Panc1 (cell line): ENCODE measurements around the gene STIP1. TPM values are rescaled to one million over a fixed set of nuclear protein-coding genes. Genes with fewer than 3 reads are reported as not detected.

Experiments
- ATAC-seq: fragments of 200-7000 bp; cut with Tn5 transposase; 2 replicates; pipeline ENCODE4 v1.9.1; 2020; ENCODE audit warnings: mild to moderate bottlenecking, moderate library complexity
- BruUV-seq: library from RNA; stranded (reverse); fragments of 400-500 nt; replicated peaks from 2 replicates; lab custom pipeline; 2021; lab: Mats Ljungman, UMichigan
- CTCF ChIA-PET: fragments of 300-600 bp; sonication (Branson Sonifier 250); formaldehyde crosslinking; loops from one replicate; lab custom pipeline; 2022; ENCODE audit warnings: antibody characterized with exemption; lab: Charles Lee
- POLR2A ChIA-PET: fragments of 300-600 bp; sonication (Branson Sonifier 250); formaldehyde crosslinking; loops from one replicate; lab custom pipeline; 2022; ENCODE audit warnings: antibody characterized with exemption; lab: Charles Lee
- DNase-seq: peaks from one replicate; pipeline ENCODE4 v3.0.0-alpha.2; 2010; ENCODE audit warnings: low read depth, low spot score
- H3K27ac ChIP-seq: 2 replicates; pipeline ENCODE4 v1.5.1; 2011; ENCODE audit warnings: mild to moderate bottlenecking, low read length, inconsistent platforms
- H3K27me3 ChIP-seq: fragments of 200-500 bp; sonication (Bioruptor generic); 2 replicates; pipeline ENCODE4 v1.6.0; 2014; ENCODE audit warnings: low read length, inconsistent platforms; ENCODE audit not compliant: control insufficient read depth, insufficient read depth
- H3K36me3 ChIP-seq: fragments of 200-500 bp; sonication (Bioruptor generic); 2 replicates; pipeline ENCODE4 v1.5.1; 2014; ENCODE audit warnings: inconsistent platforms, mild to moderate bottlenecking, low read length, moderate library complexity; ENCODE audit not compliant: control insufficient read depth, insufficient read depth
- H3K4me1 ChIP-seq: 2 replicates; pipeline ENCODE4 v1.5.1; 2011; ENCODE audit warnings: inconsistent platforms, mild to moderate bottlenecking, low read length, moderate library complexity; ENCODE audit not compliant: control insufficient read depth, insufficient read depth
- H3K4me3 ChIP-seq, 2 experiments: 2 replicates each; pipeline ENCODE4 v1.5.1; 2011 to 2012; ENCODE audit warnings: low read depth in 2 of 2, low read length in 2 of 2, mild to moderate bottlenecking in 2 of 2, inconsistent platforms in 1 of 2, moderate library complexity in 1 of 2
- H3K9me3 ChIP-seq: fragments of 200-500 bp; sonication (Bioruptor generic); 2 replicates; pipeline ENCODE4 v1.5.1; 2014; ENCODE audit warnings: low read depth, mild to moderate bottlenecking, inconsistent platforms, low read length, moderate library complexity; ENCODE audit not compliant: control insufficient read depth, insufficient read depth
- CTCF ChIP-seq: fragments of 450-650 bp; IDR thresholded peaks from 2 replicates; pipeline ENCODE4 v1.5.1; 2017; ENCODE audit warnings: mild to moderate bottlenecking
- POLR2AphosphoS5 ChIP-seq: IDR thresholded peaks from 2 replicates; pipeline ENCODE4 v1.6.1; 2012; ENCODE audit warnings: mild to moderate bottlenecking, low read depth, low read length, moderate library complexity
- REST ChIP-seq, 2 experiments: IDR thresholded peaks; 2 replicates each; pipeline ENCODE4 v1.6.1; 2011 to 2012; ENCODE audit warnings: low read depth in 2 of 2, control low read depth in 1 of 2, low read length in 1 of 2, mild to moderate bottlenecking in 1 of 2, moderate library complexity in 1 of 2; ENCODE audit not compliant: insufficient read depth in 1 of 2
- SIN3A ChIP-seq: IDR thresholded peaks from 2 replicates; pipeline ENCODE4 v1.6.1; 2012; ENCODE audit warnings: low read depth, mild to moderate bottlenecking, low read length, moderate library complexity, borderline replicate concordance; ENCODE audit not compliant: insufficient read depth
- TCF7L2 ChIP-seq: IDR thresholded peaks from 2 replicates; pipeline ENCODE4 v1.6.1; 2011; ENCODE audit warnings: mild to moderate bottlenecking, low read depth, low read length, inconsistent platforms
- in situ Hi-C: cut with HindIII; loops from 2 replicates; pipeline ENCODE4 v1.10.0; 2016; ENCODE audit warnings: low sequenced_read_pairs, low pct_unique_long_range_greater_than_20kb
- intact Hi-C: fragments of 100-400 bp; cut with micrococcal nuclease; formaldehyde crosslinking; loops from one replicate; pipeline ENCODE4 v1.10.0; 2022; ENCODE audit not compliant: unreplicated experiment
- total RNA-seq: library from RNA; stranded (reverse); gene quantifications from one replicate; pipeline ENCODE4 v1.2.1, GENCODE V29; 2021; ENCODE audit not compliant: unreplicated experiment

The STIP1 gene
- total RNA-seq, 1 experiment from 2014 or later = 344 TPM

- ChIA-PET POLR2A (interaction anchor here (0.7 to 1.0 kb wide), 2 partner anchors 14 to 1503 kb away, joined by 7 to 9 read pairs; no protein-coding TSS in a partner anchor), CTCF (interaction anchor here (0.5 to 0.7 kb wide), 5 partner anchors 37 to 681 kb away, joined by 3 to 8 read pairs (median 4); partner anchors contain the start of gene TRMT112)
- ATAC-seq (peak; percentile 75), DNase-seq (no peak)
- no peaks in the 10 kb centered on the region for H3K9me3 ChIP-seq
- TF ChIP-seq TCF7L2 = no peak
- TF ChIP-seq POLR2AphosphoS5 = peak; percentile 32; the same call in 1 of the 2 replicates
- peak overlapping the region; percentile 59 to 60 for H3K4me3 ChIP-seq
- peaks cover 3% of the 10 kb centered on the region; the same call in 1 of the 2 replicates for H3K36me3 ChIP-seq
- in situ Hi-C loops = no loop called here
- intact Hi-C loops = loop anchor here (10.0 kb wide), 1 partner anchor 63 kb away; the partner anchor contains the start of genes CATSPERZ and ESRRA
- H3K4me1 ChIP-seq = peaks cover 30% of the 10 kb centered on the region
- H3K27ac ChIP-seq = peak overlapping the region; percentile 68
- no peaks in the 10 kb centered on the region for H3K27me3 ChIP-seq
- BruUV-seq = TSS peak; percentile 92
These were observed 55.8 kb downstream of the STIP1 start for GRCh38 chr11:64241491-64242374.

GRCh38 chr11:64243236-64243854, 57.4 kb downstream of the STIP1 start:
- BruUV-seq = no TSS peak
- ChIA-PET POLR2A (interaction anchor here (0.7 kb wide), 2 partner anchors 61 to 229 kb away, joined by 3 read pairs; no protein-coding TSS in a partner anchor), CTCF (interaction anchor here (0.9 kb wide), 1 partner anchor 9 kb away, joined by 3 read pairs; no protein-coding TSS in a partner anchor)
- no peaks in the 10 kb centered on the region for H3K9me3 ChIP-seq
- peak overlapping the region; percentile 11; the same call in 1 of the 2 replicates for H3K27ac ChIP-seq
- peaks cover 3% of the 10 kb centered on the region; the same call in 1 of the 2 replicates for H3K36me3 ChIP-seq
- intact Hi-C loops (loop anchor here (10.0 kb wide), 1 partner anchor 61 kb away; the partner anchor contains the start of genes CATSPERZ and ESRRA), in situ Hi-C loops (no loop called here)
- H3K4me1 ChIP-seq = peaks cover 37% of the 10 kb centered on the region
- no peaks in the 10 kb centered on the region for H3K27me3 ChIP-seq
- no peak for ATAC-seq
- H3K4me3 ChIP-seq = peak overlapping the region in 1 of 2 experiments; percentile 60; a peak in 2 of 4 replicates
- TF ChIP-seq TCF7L2 = no peak
- no peak for TF ChIP-seq REST (IDR thresholded peaks at IDR 0.05; ENCODE audit: insufficient read depth in 1 of 2, low read depth in 2 of 2, low read length in 1 of 2)
- TF ChIP-seq SIN3A = peak; percentile 89; the same call in 1 of the 2 replicates
- no peak for TF ChIP-seq CTCF
- TF ChIP-seq POLR2AphosphoS5 = peak; percentile 41; the same call in 1 of the 2 replicates
- DNase-seq = no peak
